B cell (primary cell): ENCODE results near the gene TCIRG1. TPM values are rescaled to one million over a fixed set of nuclear protein-coding genes. Genes with fewer than 3 reads are reported as not detected.

Experiments
- ATAC-seq: fragments of 200-7000 bp; cut with Tn5 transposase; one replicate; pipeline ENCODE4 v1.10.0; 2021; ENCODE audit warnings: low read depth, mild to moderate bottlenecking, moderate number of reproducible peaks, moderate library complexity
- CTCF ChIA-PET: fragments of 350-600 bp; sonication (Branson Sonifier 250); formaldehyde crosslinking; loops from one replicate; lab custom pipeline; 2021; ENCODE audit warnings: antibody characterized with exemption, inconsistent platforms; lab: Charles Lee
- POLR2A ChIA-PET: fragments of 350-600 bp; sonication (Branson Sonifier 250); formaldehyde crosslinking; loops from one replicate; lab custom pipeline; 2021; ENCODE audit warnings: antibody characterized with exemption; lab: Charles Lee
- DNase-seq: peaks from one replicate; pipeline ENCODE4 v3.0.0; 2013
- H2AFZ ChIP-seq: 2 replicates; pipeline ENCODE4 v1.6.1; 2012; ENCODE audit warnings: mild to moderate bottlenecking, low read depth, low read length; ENCODE audit not compliant: insufficient read depth, poor library complexity, severe bottlenecking
- H3K27ac ChIP-seq, 2 donors: 1 replicate in 1 of 2; 2 replicates in 1 of 2; pipeline ENCODE4 v1.5.1; 2012 to 2013; ENCODE audit warnings: low read length in 2 of 2, mild to moderate bottlenecking in 2 of 2, moderate library complexity in 1 of 2
- H3K27me3 ChIP-seq, 4 experiments: fragments of 200-600 bp in 1 of 4; sonication (generic) in 1 of 4; replicated peaks in 1 of 4; 1 replicate in 2 of 4; 2 replicates in 2 of 4; pipeline versions ENCODE4 v1.6.1 to v1.7.0; 2013 to 2016; ENCODE audit warnings: low read length in 3 of 4, mild to moderate bottlenecking in 2 of 4, mixed read lengths in 1 of 4, moderate library complexity in 1 of 4; ENCODE audit not compliant: insufficient read depth in 4 of 4, control insufficient read depth in 3 of 4; ENCODE audit errors: control extremely low read depth in 1 of 4
- H3K36me3 ChIP-seq, 2 experiments: replicated peaks in 1 of 2; 1 replicate in 1 of 2; 2 replicates in 1 of 2; pipeline versions ENCODE4 v1.6.1 to v1.7.1; 2013; ENCODE audit warnings: low read length in 1 of 2; ENCODE audit not compliant: insufficient read depth in 2 of 2, control insufficient read depth in 1 of 2; ENCODE audit errors: control extremely low read depth in 1 of 2, extremely low read depth in 1 of 2
- H3K4me1 ChIP-seq, 2 donors: fragments of 200-600 bp in 1 of 2; sonication (generic) in 1 of 2; 1 replicate in 1 of 2; 2 replicates in 1 of 2; pipeline versions ENCODE4 v1.5.1 to v1.6.1; 2013 to 2017; ENCODE audit warnings: low read length in 2 of 2; ENCODE audit not compliant: control insufficient read depth in 2 of 2, insufficient read depth in 2 of 2
- H3K4me2 ChIP-seq: replicated peaks from 2 replicates; pipeline ENCODE3; 2012; ENCODE audit warnings: mild to moderate bottlenecking, low read depth, low read length; ENCODE audit not compliant: poor library complexity, severe bottlenecking
- H3K4me3 ChIP-seq, 5 experiments: fragments of 200-600 bp in 1 of 5; sonication (generic) in 1 of 5; 1 replicate in 3 of 5; 2 replicates in 2 of 5; pipeline versions ENCODE4 v1.5.1 to v1.7.0; 2011 to 2016; ENCODE audit warnings: low read length in 4 of 5, mild to moderate bottlenecking in 4 of 5, low read depth in 2 of 5, control low read depth in 1 of 5, moderate library complexity in 1 of 5; ENCODE audit not compliant: insufficient read depth in 1 of 5; ENCODE audit errors: control extremely low read depth in 1 of 5, extremely low read depth in 1 of 5
- H3K79me2 ChIP-seq: fragments of 200-600 bp; sonication (generic); one replicate; pipeline ENCODE4 v1.6.0; 2016; ENCODE audit warnings: low read length; ENCODE audit not compliant: control insufficient read depth, insufficient read depth
- H3K9ac ChIP-seq: fragments of 200-600 bp; sonication (generic); 2 replicates; pipeline ENCODE4 v1.6.1; 2017; ENCODE audit warnings: mild to moderate bottlenecking, low read length, moderate library complexity
- H3K9me3 ChIP-seq, 3 donors: one replicate each; pipeline versions ENCODE4 v1.6.1 to v1.7.1; 2013; ENCODE audit warnings: low read length in 2 of 3; ENCODE audit not compliant: control insufficient read depth in 2 of 3, insufficient read depth in 1 of 3; ENCODE audit errors: control extremely low read depth in 1 of 3
- H4K20me1 ChIP-seq: 2 replicates; pipeline ENCODE4 v1.6.0; 2012; ENCODE audit warnings: mild to moderate bottlenecking, low read length; ENCODE audit not compliant: insufficient read depth, control insufficient read depth, poor library complexity, severe bottlenecking
- H3K27ac Mint-ChIP-seq: one replicate; pipeline ENCODE4 v1.8.0; 2021; ENCODE audit warnings: mixed read lengths
- H3K27me3 Mint-ChIP-seq: one replicate; pipeline ENCODE4 v1.8.0; 2021; ENCODE audit warnings: mixed read lengths
- H3K4me1 Mint-ChIP-seq: one replicate; pipeline ENCODE4 v1.8.0; 2021; ENCODE audit warnings: mixed read lengths
- H3K4me3 Mint-ChIP-seq: one replicate; pipeline ENCODE4 v1.8.0; 2021; ENCODE audit warnings: mixed read lengths
- H3K9me3 Mint-ChIP-seq: one replicate; pipeline ENCODE4 v1.8.0; 2022; ENCODE audit warnings: mixed read lengths; ENCODE audit not compliant: insufficient read depth
- EZH2 ChIP-seq: IDR thresholded peaks from 2 replicates; pipeline ENCODE4 v1.6.1; 2012; ENCODE audit warnings: borderline replicate concordance, low read depth, mild to moderate bottlenecking, moderate library complexity, low read length; ENCODE audit not compliant: insufficient read depth, poor library complexity, severe bottlenecking
- WGBS: methylation state at CpG from one replicate; pipeline ENCODE4 v1.1.5; 2013; ENCODE audit warnings: missing lambda C conversion rate; ENCODE audit not compliant: insufficient coverage; 5-methylcytosine and 5-hydroxymethylcytosine counted together
- intact Hi-C: fragments of 100-400 bp; cut with micrococcal nuclease; formaldehyde crosslinking; loops from one replicate; pipeline ENCODE4 v1.10.0; 2022
- polyA plus RNA-seq: library from polyadenylated mRNA; depleted of rRNA; stranded (reverse); fragments of >200 nt; gene quantifications from 2 replicates; pipeline ENCODE4 v1.2.3, GENCODE V29; 2012
- total RNA-seq, 2 donors: library from RNA; stranded (reverse); fragments of 120-200 nt in 1 of 2; gene quantifications; 1 replicate in 1 of 2; 2 replicates in 1 of 2; pipeline versions ENCODE4 v1.2.3 to v1.2.4, GENCODE V29; 2013 to 2022
- TF ChIP-seq, protein P1 (sequence below): fragments of 200-600 bp; IDR thresholded peaks from one replicate; pipeline ENCODE4 v1.8.0; 2022; ENCODE audit warnings: antibody characterized with exemption, mild to moderate bottlenecking

Gene TCIRG1
- total and polyA plus RNA-seq, 2 donors (not counting 1 experiment from before 2014, with no cell fraction given): 305 to 725 TPM

DNA sequence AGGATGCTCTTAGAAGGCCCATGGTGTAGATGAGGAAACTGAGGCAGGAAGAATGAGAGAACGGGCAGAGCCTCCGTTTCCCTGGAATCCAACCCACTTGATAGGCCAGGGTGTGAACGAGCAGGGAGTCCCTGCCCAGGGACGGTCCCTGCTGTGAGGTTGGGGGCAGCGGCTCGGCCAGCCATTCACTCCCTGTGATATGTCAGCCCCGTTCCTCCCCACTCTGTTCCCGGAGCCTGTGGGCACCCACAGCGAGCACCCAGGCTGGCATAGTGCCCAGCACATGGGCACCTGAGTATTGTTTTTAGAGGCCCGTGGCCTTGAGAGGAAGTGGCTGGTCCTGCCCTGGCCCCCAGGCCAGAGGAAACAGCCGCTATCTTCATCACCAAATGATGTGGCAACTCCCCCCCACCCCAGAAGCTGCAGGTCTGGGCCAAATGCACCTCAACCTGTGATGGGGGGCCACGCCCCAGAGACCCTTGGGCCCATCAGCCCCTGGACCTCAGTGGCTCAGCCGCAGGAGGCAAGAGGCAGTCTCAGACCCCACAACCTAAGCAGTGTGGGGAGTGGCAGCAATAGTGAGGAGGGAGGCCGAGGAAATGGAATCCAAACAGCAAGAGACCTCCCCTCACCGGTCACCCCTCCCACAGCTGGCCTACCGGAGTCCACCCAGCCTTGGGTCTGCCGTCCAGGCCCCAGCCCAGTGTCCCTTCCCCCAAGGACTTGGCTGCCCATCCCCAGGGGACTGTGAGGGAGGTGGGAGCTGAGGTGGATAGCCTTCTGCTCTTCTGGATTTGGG is 26.6 kb upstream of the TCIRG1 start:
- H3K27me3 Mint-ChIP-seq: no peaks in the 10 kb centered on the region
- H3K9ac ChIP-seq: no peak overlapping the region
- no peaks in the 10 kb centered on the region for H3K36me3 ChIP-seq
- H4K20me1 ChIP-seq: peaks cover 16% of the 10 kb centered on the region
- H3K4me1 ChIP-seq: peaks cover 34 to 42% of the 10 kb centered on the region in 2 donors
- intact Hi-C loops: no loop called here
- H3K4me2 ChIP-seq: no peak overlapping the region
- ChIA-PET CTCF (interaction anchor here (4.9 kb wide), 1 partner anchor 197 kb away, joined by 72 read pairs; no protein-coding TSS in a partner anchor), POLR2A (interaction anchor here (1.0 kb wide), 1 partner anchor 255 kb away, joined by 3 read pairs; no protein-coding TSS in a partner anchor)
- H3K27ac Mint-ChIP-seq: no peak overlapping the region
- DNase-seq (no peak), ATAC-seq (no peak)
- H3K79me2 ChIP-seq: peaks cover 21% of the 10 kb centered on the region
- no peak overlapping the region for H2AFZ ChIP-seq
- no peak for TF ChIP-seq EZH2
- TF ChIP-seq, protein P1, sequence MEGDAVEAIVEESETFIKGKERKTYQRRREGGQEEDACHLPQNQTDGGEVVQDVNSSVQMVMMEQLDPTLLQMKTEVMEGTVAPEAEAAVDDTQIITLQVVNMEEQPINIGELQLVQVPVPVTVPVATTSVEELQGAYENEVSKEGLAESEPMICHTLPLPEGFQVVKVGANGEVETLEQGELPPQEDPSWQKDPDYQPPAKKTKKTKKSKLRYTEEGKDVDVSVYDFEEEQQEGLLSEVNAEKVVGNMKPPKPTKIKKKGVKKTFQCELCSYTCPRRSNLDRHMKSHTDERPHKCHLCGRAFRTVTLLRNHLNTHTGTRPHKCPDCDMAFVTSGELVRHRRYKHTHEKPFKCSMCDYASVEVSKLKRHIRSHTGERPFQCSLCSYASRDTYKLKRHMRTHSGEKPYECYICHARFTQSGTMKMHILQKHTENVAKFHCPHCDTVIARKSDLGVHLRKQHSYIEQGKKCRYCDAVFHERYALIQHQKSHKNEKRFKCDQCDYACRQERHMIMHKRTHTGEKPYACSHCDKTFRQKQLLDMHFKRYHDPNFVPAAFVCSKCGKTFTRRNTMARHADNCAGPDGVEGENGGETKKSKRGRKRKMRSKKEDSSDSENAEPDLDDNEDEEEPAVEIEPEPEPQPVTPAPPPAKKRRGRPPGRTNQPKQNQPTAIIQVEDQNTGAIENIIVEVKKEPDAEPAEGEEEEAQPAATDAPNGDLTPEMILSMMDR: no peak
- H3K27ac ChIP-seq: no peak overlapping the region
- H3K4me3 ChIP-seq: no peak overlapping the region
- H3K27me3 ChIP-seq: no peaks in the 10 kb centered on the region
- WGBS: 77% methylated on average over 9 of the region's 17 CpGs
- no peaks in the 10 kb centered on the region for H3K9me3 ChIP-seq
- H3K9me3 Mint-ChIP-seq: no peaks in the 10 kb centered on the region
- peaks cover 32% of the 10 kb centered on the region for H3K4me1 Mint-ChIP-seq
- no peak overlapping the region for H3K4me3 Mint-ChIP-seq
